OCI-LY7 (cell line): Measurements from ENCODE around the gene KIF1A. TPM values are rescaled to one million over a fixed set of nuclear protein-coding genes. Genes with fewer than 3 reads are reported as not detected.

ENCODE experiments used
- BruUV-seq: library from RNA; stranded (reverse); fragments of 400-500 nt; replicated peaks from 2 replicates; lab custom pipeline; 2021; lab: Mats Ljungman, UMichigan
- CTCF ChIA-PET: fragments of 300-600 bp; sonication (Branson Sonifier 250); formaldehyde crosslinking; loops from one replicate; lab custom pipeline; 2022; ENCODE audit warnings: antibody characterized with exemption; ENCODE audit not compliant: unreplicated experiment; lab: Charles Lee
- POLR2A ChIA-PET: fragments of 300-600 bp; sonication (Branson Sonifier 250); formaldehyde crosslinking; loops from one replicate; lab custom pipeline; 2022; ENCODE audit warnings: antibody characterized with exemption; lab: Charles Lee
- DNase-seq: peaks from one replicate; pipeline ENCODE4 v3.0.0-alpha.2; 2015; ENCODE audit warnings: low spot score
- H2AFZ ChIP-seq: fragments of 200-600 bp; sonication (generic), shearing (Covaris generic); 2 replicates; pipeline ENCODE4 v1.6.1; 2014; ENCODE audit warnings: mild to moderate bottlenecking, antibody characterized with exemption, low read length, moderate library complexity
- H3K27ac ChIP-seq: fragments of 200-600 bp; sonication (generic); 2 replicates; pipeline ENCODE4 v1.5.1; 2014; ENCODE audit warnings: mixed run types, low read depth, mild to moderate bottlenecking, moderate library complexity, low read length, inconsistent platforms; ENCODE audit not compliant: poor library complexity, severe bottlenecking
- H3K36me3 ChIP-seq: fragments of 200-600 bp; sonication (generic); 2 replicates; pipeline ENCODE4 v1.6.1; 2014; ENCODE audit warnings: mild to moderate bottlenecking, antibody characterized with exemption, low read length, moderate library complexity, mixed read lengths; ENCODE audit not compliant: insufficient read depth
- H3K4me1 ChIP-seq: fragments of 200-600 bp; sonication (generic); 2 replicates; pipeline ENCODE4 v1.5.1; 2014; ENCODE audit warnings: mild to moderate bottlenecking, low read length; ENCODE audit not compliant: insufficient read depth, poor library complexity, severe bottlenecking
- H3K4me2 ChIP-seq: fragments of 200-600 bp; sonication (generic); 2 replicates; pipeline ENCODE4 v1.6.1; 2014; ENCODE audit warnings: mild to moderate bottlenecking, low read length
- H3K4me3 ChIP-seq: fragments of 200-600 bp; sonication (generic); 2 replicates; pipeline ENCODE4 v1.5.1; 2014; ENCODE audit warnings: mild to moderate bottlenecking, low read depth, low read length; ENCODE audit not compliant: poor library complexity, severe bottlenecking
- H3K79me2 ChIP-seq: fragments of 200-600 bp; sonication (generic); 2 replicates; pipeline ENCODE4 v1.6.1; 2016; ENCODE audit warnings: low read depth, mild to moderate bottlenecking, low read length, moderate library complexity, mixed read lengths; ENCODE audit not compliant: insufficient read depth
- H3K9me2 ChIP-seq: fragments of 200-600 bp; sonication (generic); 2 replicates; pipeline ENCODE4 v1.6.1; 2016; ENCODE audit warnings: mild to moderate bottlenecking, low read length, mixed read lengths; ENCODE audit not compliant: insufficient read depth
- H3K9me3 ChIP-seq: fragments of 200-600 bp; sonication (generic); 2 replicates; pipeline ENCODE4 v1.6.1; 2014; ENCODE audit warnings: mild to moderate bottlenecking, mixed run types, low read length, mixed read lengths
- H4K20me1 ChIP-seq: fragments of 200-600 bp; sonication (generic); 2 replicates; pipeline ENCODE4 v1.6.1; 2014; ENCODE audit warnings: mild to moderate bottlenecking, antibody characterized with exemption, low read length, moderate library complexity, mixed read lengths; ENCODE audit not compliant: insufficient read depth
- EZH2phosphoT487 ChIP-seq: fragments of 200-600 bp; sonication (generic); IDR thresholded peaks from 2 replicates; pipeline ENCODE4 v1.6.1; 2018; ENCODE audit warnings: low read depth, borderline replicate concordance, mild to moderate bottlenecking, mixed run types, antibody characterized with exemption, low read length, moderate library complexity, mixed read lengths
- intact Hi-C: fragments of 100-400 bp; cut with micrococcal nuclease; formaldehyde crosslinking; loops from one replicate; pipeline ENCODE4 v1.10.0; 2022; ENCODE audit not compliant: unreplicated experiment
- total RNA-seq, 2 experiments: library from RNA; depleted of rRNA in 1 of 2; stranded (reverse); fragments of >200 nt in 1 of 2; shearing (Covaris generic) in 1 of 2; gene quantifications; 2 replicates each; pipeline ENCODE4 v1.2.3, GENCODE V29; 2014 to 2022
- TF ChIP-seq, protein P1 (sequence below): fragments of 200-600 bp; sonication (generic); conservative IDR thresholded peaks from 2 replicates; pipeline ENCODE4 v1.5.1; 2014; ENCODE audit warnings: mild to moderate bottlenecking, antibody characterized with exemption, low read length, moderate library complexity, mixed read lengths

Gene KIF1A
- total RNA-seq, 2 experiments from 2014 or later = not detected

DNA sequence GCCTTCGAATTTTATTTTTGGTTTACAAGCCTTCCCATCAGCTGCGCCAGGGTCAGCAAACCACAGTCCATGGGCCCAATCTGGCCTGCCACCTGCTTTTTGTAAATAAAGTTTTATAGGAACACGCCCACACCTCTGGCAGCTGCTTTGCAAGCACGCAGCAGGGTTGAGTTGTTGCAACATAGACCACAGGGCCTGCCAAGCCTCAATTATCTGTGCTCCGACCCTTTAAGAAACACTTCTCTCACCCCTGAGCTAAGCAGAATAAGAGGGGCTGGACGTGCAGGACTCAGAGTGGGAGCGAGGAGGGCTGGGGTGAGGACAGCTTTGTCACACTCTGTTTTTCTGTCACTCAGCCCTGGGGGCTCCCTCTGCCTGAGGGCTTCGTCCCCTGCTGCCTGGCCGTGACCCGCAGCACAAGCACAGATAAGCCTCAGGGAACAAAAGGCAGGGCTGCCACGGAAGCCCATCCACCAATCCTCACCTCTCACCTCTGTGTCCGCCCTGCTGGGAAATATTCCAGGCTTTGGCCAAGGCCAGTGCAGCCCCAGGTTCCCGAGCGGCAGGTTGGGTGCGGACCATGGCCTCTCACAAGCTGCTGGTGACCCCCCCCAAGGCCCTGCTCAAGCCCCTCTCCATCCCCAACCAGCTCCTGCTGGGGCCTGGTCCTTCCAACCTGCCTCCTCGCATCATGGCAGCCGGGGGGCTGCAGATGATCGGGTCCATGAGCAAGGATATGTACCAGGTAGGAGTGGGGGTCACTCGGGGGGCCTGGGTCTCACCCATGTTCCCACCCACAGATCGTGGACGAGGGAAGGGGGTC lies 48.5 kb upstream of the KIF1A start, which contains the start of gene AGXT:
TSS of gene AGXT (plus strand) at position 539 of the 823 bp plus-strand sequence. CDS start at position 581, 42 bp downstream.
- ChIA-PET POLR2A (no interaction called here), CTCF (interaction anchor here (0.6 kb wide), 1 partner anchor 975 kb away, joined by 3 read pairs; no protein-coding TSS in a partner anchor)
- Histone ChIP-seq H3K9me2 (no peaks in the 10 kb centered on the region), H3K9me3 (no peaks in the 10 kb centered on the region), H2AFZ (no peak within 1 kb of the TSS), H3K36me3 (no peaks in the 10 kb centered on the region), H3K4me1 (no peaks in the 10 kb centered on the region), H3K27ac (no peak within 1 kb of the TSS), H4K20me1 (no peaks in the 10 kb centered on the region), H3K79me2 (no peaks in the 10 kb centered on the region), H3K4me3 (no peak within 1 kb of the TSS), H3K4me2 (no peak within 1 kb of the TSS)
- intact Hi-C loops = no loop called here
- TF ChIP-seq, protein P1, sequence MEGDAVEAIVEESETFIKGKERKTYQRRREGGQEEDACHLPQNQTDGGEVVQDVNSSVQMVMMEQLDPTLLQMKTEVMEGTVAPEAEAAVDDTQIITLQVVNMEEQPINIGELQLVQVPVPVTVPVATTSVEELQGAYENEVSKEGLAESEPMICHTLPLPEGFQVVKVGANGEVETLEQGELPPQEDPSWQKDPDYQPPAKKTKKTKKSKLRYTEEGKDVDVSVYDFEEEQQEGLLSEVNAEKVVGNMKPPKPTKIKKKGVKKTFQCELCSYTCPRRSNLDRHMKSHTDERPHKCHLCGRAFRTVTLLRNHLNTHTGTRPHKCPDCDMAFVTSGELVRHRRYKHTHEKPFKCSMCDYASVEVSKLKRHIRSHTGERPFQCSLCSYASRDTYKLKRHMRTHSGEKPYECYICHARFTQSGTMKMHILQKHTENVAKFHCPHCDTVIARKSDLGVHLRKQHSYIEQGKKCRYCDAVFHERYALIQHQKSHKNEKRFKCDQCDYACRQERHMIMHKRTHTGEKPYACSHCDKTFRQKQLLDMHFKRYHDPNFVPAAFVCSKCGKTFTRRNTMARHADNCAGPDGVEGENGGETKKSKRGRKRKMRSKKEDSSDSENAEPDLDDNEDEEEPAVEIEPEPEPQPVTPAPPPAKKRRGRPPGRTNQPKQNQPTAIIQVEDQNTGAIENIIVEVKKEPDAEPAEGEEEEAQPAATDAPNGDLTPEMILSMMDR = no peak
- TF ChIP-seq EZH2phosphoT487 = no peak
- no peak for DNase-seq
- BruUV-seq = no TSS peak

DNA sequence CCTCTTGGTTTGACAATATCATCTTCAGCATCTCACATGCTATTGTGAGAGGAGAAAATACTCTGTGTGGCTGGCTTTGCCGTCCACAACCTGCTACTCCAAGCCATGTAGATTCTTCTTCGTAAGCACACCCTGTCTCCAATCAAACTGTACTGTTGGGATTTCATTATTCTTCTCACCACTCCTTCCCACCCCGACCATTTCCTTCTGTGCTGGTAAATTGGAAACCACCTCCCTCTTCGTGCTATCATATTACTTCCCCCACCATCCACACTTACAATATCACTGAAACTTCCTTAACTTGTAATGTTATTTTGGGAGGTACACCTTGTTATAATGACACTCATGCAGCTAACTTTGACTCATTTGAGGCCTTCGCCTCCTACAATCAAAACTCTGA lies 45.4 kb upstream of the KIF1A start:
- Histone ChIP-seq H3K27ac (no peak overlapping the region), H2AFZ (no peak overlapping the region), H3K36me3 (no peaks in the 10 kb centered on the region), H3K9me3 (no peaks in the 10 kb centered on the region), H3K4me2 (no peak overlapping the region), H3K79me2 (no peaks in the 10 kb centered on the region), H3K4me1 (no peaks in the 10 kb centered on the region), H4K20me1 (no peaks in the 10 kb centered on the region), H3K4me3 (no peak overlapping the region), H3K9me2 (no peaks in the 10 kb centered on the region)
- BruUV-seq = no TSS peak
- intact Hi-C loops = no loop called here
- ChIA-PET CTCF (no interaction called here), POLR2A (no interaction called here)
- TF ChIP-seq, protein P1 = no peak
- no peak for TF ChIP-seq EZH2phosphoT487
- no peak for DNase-seq

DNA sequence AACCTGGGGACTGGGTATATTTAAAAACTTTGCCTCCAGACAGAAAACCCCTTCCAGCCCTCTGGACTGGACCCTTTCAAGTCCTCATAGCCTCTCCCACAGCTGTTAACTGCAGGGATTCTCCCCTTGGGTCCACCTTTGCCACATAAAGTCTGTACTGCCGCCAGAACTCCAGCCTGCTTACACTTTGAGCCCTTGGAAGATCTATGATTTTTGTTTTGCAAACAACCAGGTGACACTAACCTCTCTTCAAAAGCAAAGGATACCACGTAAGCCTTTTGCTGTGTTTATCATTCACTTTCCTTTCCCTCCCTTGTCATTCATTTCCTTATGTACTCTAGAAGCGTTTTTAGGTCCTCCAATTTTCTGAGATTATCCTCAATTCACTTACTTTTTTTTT lies 44.5 kb upstream of the KIF1A start:
- Histone ChIP-seq H3K4me3 (no peak overlapping the region), H4K20me1 (no peaks in the 10 kb centered on the region), H3K4me2 (no peak overlapping the region), H3K27ac (no peak overlapping the region), H3K79me2 (no peaks in the 10 kb centered on the region), H3K9me2 (no peaks in the 10 kb centered on the region), H3K9me3 (no peaks in the 10 kb centered on the region), H3K4me1 (no peaks in the 10 kb centered on the region), H2AFZ (no peak overlapping the region), H3K36me3 (no peaks in the 10 kb centered on the region)
- no peak for DNase-seq
- intact Hi-C loops = no loop called here
- BruUV-seq = no TSS peak
- ChIA-PET POLR2A (no interaction called here), CTCF (no interaction called here)
- TF ChIP-seq, protein P1 = no peak
- TF ChIP-seq EZH2phosphoT487 = no peak
